Urothelium cell line (cell line): ENCODE results near the gene GLI1.
"Not testable (repeated sequence)": the region's sequence is repeated elsewhere in the genome, so short reads cannot be mapped to it uniquely, and the experiment has no call there.

Experiments used
- DNase-seq: peaks from one replicate; pipeline ENCODE4 v3.0.0; 2011; ENCODE audit warnings: low spot score, mixed read lengths
- FAIRE-seq: peaks from 2 replicates; lab custom pipeline; 2011; peaks lifted over from hg19 to GRCh38; lab: Jason Lieb, UNC

The GLI1 gene

DNA sequence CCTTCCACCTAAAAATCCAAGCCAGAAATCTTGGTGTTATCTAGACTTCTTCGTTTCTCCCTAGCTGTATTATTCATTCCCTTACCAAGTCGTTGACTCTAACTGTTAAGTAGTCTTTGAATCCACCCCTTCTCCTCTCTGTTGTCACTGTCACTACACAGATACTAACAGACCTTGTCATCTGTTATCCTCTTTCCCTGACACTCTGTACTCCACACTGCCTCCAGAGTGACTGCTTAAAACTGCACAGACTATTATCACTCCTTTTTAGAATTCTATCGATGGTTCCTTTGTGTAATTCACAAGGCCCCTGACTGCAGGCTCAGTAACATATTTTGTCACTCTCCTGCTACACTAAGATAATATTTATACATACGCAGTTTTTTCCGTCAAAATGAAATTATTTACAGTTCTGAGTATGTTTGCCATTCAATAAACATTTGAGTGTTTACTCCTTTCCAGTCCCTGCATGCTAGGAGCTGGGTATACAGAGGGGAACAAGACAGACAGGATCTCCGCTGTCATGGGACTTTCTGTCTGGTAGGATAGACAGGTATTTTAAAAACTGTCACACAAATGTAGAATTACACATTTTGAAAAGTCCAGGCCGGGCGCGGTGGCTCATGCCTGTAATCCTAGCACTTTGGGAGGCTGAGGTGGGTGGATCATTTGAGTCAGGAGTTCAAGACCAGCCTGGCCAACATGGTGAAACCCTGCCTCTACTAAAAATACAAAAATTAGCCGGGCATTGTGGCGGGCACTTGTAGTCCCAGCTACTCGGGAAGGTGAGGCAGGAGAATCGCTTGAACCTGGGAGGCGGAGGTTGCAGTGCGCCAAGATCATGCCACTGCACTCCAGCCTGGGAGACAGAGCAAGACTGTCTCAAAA lies 32.1 kb downstream of the GLI1 start:
- DNase-seq (no peak), FAIRE-seq (no peak)

DNA sequence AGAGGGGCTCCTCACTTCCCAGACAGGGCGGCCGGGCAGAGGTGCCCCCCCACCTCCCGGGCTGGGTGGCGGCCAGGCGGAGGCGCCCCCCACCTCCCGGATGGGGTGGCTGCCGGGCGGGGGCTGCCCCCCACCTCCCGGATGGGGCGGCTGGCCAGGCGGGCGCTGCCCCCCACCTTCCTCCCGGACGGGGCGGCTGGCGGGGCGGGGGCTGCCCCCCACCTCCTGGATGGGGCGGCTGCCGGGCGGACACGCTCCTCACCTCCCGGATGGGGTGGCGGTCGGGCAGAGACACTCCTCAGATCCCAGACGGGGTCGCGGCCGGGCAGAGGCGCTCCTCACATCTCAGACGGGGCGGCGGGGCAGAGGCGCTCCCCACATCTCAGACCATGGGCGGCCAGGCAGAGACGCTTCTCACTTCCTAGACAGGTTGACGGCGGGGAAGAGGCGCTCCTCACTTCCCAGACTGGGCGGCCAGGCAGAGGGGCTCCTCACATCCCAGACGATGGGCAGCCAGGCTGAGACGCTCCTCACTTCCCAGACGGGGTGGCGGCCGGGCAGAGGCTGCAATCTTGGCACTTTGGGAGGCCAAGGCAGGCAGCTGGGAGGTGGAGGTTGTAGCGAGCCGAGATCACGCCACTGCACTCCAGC lies 35.6 kb downstream of the GLI1 start:
- not testable (repeated sequence) for FAIRE-seq, DNase-seq

DNA sequence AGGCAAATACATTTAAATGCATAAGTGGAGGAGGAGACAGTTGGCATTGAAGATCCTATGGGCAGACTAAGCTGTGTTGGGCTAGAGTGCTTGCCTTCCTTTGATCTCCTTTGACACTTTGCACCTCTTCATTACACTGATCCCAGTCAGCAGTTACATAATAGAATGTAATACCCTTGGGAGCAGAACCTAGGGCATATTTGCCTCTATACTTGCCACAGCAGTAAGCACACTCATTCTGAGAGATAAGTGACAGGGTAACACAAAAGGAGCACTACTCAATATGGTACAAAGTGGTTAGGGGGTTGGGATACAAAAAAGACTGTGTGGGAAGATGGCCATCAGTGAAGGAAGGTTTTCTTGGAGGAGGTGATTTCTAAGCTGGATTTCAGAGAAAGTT lies 37.2 kb downstream of the GLI1 start:
- DNase-seq: no peak
- FAIRE-seq: no peak

DNA sequence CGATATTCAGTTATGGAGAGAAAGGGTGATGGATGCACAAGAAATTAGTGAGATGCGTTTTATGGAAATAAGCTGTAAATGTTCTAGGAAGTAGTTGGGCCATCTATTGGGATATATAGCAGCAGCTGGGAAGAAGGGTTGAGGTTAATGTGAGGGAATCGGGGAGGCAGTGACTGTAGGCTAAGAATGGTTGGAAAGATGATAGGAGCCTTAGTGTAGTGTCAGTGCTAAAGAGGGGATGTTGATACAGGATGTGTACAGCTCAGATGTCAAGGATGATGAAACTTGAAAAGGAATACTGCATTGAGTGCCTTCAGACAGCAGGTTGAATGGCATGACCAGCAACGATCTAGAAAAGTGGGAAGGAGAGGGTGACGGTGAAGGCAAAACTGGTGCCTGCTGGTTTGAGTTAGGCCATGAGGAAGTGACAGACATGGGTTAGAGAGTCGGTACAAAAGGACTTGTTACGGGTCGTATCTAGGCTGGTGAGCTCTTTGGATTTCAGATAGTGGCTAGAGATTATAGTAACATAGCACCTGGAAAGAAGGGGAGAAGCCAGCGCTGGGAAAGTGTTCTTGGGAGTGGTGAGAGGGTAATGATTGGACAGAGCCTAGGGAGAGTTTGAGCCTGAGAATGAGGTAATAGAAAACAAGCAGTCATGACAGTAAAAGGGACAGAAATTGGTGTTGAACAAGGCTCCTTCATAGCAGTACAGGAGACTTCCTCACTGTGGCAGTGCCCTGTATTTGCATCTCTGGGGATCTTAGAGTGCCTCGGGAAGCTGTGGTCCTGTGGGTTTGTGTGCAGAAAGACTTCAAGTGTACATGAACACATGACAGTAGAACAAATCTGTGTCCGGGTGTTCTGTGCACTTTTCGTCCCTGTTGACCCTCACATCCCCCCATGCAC lies 37.9 kb downstream of the GLI1 start:
- DNase-seq (no peak), FAIRE-seq (no peak)

DNA sequence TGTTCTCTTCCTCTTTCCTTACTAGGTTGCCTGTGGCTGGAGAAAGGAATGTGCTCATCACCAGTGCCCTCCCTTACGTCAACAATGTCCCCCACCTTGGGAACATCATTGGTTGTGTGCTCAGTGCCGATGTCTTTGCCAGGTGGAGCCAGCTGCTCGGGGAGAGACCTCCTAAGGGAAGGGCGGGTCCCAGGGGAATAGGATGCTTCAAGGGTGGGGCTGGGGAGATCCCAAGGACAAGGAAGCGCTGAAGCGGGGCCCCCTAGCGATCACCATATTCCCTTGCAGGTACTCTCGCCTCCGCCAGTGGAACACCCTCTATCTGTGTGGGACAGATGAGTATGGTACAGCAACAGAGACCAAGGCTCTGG lies 38.5 kb downstream of the GLI1 start:
- DNase-seq: no peak
- FAIRE-seq: no peak

DNA sequence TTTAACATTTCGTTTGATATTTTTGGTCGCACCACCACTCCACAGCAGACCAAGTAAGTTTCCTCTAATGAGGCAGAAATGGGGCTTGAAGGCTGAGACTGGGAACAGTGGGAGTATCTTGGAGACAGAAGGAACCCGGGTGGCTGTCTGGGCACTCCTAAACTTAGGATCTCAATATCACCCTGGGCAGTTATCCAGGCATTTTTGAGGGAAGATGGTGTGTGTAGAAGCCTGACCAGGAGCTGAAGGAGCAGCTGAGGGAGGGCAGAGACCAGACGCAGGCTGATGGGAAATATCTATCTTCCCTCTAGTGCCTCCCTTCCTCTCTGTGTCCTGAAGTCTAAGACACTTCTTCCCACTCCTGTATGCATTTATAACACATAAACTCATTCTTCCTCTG lies 39.0 kb downstream of the GLI1 start:
- DNase-seq (no peak), FAIRE-seq (no peak)

DNA sequence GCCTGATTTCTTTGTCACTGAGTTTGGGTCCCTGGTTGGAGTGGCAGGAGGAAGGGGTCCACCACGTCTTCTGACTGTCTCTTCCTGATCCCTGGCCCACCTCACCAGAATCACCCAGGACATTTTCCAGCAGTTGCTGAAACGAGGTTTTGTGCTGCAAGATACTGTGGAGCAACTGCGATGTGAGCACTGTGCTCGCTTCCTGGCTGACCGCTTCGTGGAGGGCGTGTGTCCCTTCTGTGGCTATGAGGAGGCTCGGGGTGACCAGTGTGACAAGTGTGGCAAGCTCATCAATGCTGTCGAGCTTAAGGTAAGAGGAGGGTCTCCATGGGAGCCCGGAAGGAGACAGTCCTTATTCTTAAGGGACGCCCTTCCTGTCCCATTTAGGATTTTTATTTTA lies 40.6 kb downstream of the GLI1 start:
- DNase-seq (no peak), FAIRE-seq (no peak)

DNA sequence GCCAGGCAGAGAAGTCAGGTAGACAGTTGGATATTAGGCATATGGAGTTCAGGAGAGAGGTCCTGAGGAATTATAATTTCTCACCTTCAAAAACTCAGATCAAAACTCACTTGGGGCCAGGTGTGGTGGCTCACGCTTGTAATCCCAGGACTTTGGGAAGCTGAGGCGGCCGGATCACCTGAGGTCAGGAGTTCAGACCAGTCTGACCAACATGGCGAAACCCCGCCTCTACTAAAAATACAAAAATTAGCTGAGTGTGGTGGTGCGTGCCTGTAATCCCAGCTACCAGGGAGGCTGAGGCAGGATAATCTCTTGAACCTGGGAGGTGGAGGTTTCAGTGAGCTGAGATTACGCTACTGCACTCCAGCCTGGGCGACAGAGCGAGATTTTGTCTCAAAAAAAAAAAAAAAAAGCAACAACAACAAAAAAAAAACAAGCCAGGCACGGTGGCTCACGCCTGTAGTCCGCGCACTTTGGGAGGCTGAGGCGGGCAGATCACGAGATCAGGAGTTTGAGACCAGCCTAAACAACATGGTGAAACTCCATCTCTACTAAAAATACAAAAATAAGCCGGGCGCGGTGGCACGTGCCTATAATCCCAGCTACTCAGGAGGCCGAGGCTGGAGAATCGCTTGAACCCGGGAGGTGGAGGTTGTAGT lies 42.9 kb downstream of the GLI1 start:
- not testable (repeated sequence) for FAIRE-seq, DNase-seq

DNA sequence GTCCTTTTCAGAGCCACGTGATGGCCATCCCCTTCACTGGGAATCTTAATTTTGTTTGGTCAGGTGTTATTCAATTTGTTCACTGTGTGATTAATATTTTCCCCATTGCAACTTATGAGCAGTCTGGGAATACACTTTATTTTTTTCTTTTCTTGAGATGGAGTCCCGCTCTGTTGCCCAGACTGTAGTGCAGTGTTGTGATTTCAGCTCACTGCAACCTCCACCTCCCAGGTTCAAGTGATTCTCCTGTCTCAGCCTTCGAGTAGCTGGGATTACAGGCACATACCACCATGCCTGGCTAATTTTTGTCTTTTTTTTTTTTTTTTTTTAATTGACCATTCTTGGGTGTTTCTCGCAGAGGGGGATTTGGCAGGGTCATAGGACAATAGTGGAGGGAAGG lies 47.0 kb downstream of the GLI1 start:
- FAIRE-seq, DNase-seq: not testable (repeated sequence)

DNA sequence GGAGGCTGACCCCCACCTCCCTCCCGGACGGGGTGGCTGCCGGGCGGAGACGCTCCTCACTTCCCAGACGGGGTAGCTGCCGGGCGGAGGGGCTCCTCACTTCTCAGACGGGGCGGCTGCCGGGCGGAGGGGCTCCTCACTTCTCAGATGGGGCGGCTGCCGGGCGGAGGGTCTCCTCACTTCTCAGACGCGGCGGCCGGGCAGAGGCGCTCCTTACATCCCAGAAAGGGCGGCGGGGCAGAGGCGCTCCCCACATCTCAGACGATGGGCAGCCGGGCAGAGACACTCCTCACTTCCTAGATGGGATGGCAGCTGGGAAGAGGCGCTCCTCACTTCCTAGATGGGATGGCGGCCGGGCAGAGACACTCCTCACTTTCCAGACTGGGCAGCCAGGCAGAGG lies 48.2 kb downstream of the GLI1 start:
- FAIRE-seq, DNase-seq: not testable (repeated sequence)

DNA sequence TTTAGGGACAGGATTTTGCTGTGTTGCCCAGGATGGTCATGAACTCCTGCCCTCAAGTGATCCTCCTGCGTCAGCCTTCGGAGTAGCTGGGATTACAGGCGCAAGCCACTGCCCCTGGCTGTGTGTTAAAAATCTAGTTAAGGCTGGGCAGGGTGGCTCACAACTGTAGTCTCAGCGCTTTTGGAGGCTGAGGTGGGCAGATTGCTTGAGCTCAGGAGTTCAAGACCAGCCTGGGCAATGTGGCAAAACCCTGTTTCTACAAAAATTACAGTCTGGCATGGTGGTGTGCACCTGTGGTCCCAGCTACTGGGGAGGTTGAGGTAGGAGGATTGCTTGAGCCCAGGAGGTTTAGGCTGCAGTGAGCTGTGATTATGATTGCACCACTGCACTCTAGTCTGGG lies 51.6 kb downstream of the GLI1 start:
- DNase-seq (no peak), FAIRE-seq (no peak)

DNA sequence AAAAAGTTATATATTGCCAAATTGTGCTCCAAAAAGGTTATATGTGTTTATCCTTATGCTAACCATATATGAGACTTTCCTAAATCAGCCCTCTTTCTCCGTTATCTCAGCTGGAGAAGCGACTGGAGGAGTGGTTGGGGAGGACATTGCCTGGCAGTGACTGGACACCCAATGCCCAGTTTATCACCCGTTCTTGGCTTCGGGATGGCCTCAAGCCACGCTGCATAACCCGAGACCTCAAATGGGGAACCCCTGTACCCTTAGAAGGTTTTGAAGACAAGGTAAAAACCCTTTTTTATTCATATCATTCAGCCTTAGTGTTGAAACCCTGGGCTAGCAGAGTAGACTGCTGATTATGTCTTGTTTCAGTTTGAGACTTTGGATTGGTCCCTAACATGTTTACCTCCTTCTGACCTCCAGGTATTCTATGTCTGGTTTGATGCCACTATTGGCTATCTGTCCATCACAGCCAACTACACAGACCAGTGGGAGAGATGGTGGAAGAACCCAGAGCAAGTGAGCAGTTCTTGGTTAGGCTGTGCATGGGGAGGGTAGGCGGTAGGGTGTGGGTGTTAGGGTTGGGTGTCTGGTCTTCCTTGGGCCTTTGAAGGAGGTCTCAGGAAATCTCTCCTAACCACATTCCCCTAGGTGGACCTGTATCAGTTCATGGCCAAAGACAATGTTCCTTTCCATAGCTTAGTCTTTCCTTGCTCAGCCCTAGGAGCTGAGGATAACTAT lies 52.2 kb downstream of the GLI1 start:
- no peak for DNase-seq
- no peak for FAIRE-seq

DNA sequence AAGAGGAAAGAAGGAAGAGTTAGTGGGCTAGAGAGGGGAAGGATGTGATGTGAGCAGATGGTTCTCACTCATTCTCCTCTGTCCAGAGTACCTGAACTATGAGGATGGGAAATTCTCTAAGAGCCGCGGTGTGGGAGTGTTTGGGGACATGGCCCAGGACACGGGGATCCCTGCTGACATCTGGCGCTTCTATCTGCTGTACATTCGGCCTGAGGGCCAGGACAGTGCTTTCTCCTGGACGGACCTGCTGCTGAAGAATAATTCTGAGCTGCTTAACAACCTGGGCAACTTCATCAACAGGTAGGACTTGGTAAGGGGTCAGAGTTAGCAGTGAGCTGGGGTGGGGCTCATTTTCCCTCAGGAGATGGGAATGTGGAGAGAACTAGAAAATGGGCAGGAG lies 53.1 kb downstream of the GLI1 start:
- DNase-seq: no peak
- no peak for FAIRE-seq

DNA sequence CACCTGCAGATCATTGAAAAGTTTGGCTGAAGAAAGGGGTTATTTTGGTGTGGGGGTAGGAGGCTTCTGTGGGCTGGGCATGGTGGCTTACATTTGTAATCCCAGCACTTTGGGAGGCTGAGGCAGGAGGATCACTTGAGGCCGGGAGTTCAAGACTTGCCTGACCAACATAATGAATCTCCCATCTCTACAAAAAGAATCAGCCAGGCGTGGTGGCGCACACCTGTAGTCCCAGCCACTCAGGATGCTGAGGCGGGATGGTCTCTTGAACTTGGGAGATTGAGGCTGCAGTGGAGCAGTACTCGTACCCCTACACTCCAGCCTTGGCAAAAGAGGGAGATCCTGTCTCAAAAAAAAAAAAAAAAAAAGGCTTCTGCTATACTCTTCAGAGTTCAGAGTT lies 53.7 kb downstream of the GLI1 start:
- no peak for DNase-seq
- no peak for FAIRE-seq

DNA sequence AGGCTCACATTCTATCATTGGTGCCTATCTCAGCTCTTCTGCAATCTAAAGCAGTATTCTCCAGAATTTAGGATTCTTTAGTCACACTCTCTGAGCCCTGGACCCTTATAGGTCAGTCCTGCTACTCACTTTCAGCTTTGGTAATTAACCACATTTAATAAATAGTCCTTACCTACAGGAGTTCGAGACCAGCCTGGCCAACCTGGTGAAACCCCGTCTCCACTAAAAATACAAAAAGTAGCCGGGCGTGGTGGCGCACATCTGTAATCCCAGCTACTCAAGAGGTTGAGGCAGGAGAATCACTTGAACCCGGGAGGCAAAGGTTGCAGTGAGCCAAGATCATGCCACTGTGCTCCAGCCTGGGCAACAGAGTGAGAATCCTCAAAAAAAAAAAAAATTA lies 54.1 kb downstream of the GLI1 start:
- not testable (repeated sequence) for FAIRE-seq, DNase-seq

DNA sequence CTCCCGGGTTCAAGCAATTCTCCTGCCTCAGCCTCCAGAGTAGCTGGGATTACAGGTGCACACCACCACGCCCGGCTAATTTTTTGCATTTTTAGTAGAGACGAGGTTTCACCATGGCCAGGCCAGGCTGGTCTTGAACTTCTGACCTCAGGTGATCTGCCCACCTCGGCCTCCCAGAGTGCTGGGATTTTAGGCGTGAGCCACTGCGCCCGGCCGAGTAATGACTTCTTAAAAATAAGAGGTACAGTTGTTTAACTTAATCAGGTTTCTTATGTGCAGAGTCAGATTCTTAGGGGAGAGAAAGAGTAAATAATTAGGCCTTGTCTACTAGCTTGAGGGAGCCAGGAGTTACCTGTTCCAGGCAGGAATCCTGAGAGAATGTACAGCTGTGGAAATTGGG lies 54.7 kb downstream of the GLI1 start:
- not testable (repeated sequence) for DNase-seq, FAIRE-seq

DNA sequence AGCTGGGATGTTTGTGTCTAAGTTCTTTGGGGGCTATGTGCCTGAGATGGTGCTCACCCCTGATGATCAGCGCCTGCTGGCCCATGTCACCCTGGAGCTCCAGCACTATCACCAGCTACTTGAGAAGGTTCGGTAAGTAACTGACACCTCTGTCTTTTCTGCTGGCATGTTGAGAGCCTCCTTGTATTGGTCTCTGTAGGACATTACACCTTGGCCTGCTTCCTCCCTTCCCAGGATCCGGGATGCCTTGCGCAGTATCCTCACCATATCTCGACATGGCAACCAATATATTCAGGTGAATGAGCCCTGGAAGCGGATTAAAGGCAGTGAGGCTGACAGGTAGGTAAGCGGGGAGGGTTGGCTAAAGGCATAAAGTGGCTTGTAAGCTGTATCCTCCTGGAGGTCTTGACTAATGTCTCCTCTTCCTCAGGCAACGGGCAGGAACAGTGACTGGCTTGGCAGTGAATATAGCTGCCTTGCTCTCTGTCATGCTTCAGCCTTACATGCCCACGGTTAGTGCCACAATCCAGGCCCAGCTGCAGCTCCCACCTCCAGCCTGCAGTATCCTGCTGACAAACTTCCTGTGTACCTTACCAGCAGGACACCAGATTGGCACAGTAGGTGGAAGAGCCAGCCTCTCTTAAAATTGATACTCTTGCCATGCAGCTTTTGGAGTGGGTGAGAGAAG lies 55.3 kb downstream of the GLI1 start:
- no peak for DNase-seq
- no peak for FAIRE-seq

DNA sequence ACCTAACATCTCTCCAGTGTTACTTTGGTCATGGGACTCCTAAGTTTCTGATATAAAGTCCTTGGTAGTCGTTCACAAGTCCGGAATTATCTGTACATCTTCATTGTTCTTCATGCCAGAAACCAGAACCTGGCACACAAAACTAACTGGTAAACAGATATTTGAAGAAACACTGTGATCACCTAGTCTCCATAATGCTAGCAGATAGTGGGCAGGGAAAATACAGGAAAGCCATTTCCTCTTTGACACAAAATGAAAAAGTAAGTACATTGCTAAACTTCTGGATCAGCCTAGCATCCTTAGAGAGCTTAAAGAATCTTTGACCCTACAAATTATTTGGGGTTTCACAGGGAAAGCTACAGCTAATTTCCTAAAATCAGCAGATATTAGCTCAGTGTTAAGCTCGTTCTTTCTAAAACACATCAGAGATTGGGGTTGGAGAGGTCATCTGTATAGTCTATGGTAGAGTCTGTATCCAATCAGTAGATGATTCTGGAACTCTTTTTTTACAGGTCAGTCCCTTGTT lies 55.9 kb downstream of the GLI1 start:
- FAIRE-seq: no peak
- no peak for DNase-seq

DNA sequence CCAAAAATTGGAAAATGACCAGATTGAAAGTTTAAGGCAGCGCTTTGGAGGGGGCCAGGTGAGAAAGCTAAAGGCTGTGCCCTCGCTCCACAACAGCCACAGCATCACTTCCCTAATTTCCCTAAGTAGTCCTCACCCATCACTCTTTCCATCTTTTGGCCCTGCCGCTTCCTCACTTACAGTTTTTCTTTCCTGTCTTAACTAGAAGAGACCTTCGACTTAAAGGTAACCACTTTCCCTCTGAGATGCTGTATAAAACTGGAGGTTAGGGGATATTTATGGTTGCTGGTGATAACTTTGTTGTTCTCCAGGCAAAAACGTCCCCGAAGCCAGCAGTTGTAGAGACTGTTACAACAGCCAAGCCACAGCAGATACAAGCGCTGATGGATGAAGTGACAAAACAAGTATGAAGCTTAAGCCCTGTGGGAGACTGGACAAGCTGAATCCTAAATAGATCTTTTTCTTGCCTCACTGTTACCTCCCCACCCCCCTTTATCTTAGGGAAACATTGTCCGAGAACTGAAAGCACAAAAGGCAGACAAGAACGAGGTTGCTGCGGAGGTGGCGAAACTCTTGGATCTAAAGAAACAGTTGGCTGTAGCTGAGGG lies 56.5 kb downstream of the GLI1 start:
- no peak for DNase-seq
- FAIRE-seq: no peak
